Erythroblast (primary cell): ENCODE measurements around the gene NEAT1.

Source experiments
- GATA1 ChIP-seq: IDR thresholded peaks from 2 replicates; pipeline ENCODE4 v1.6.1; 2011; ENCODE audit warnings: low read depth, mild to moderate bottlenecking, control low read depth, low read length, moderate library complexity
- POLR2A ChIP-seq: IDR thresholded peaks from 2 replicates; pipeline ENCODE4 v1.6.1; 2011; ENCODE audit warnings: mild to moderate bottlenecking, low read length

DNA sequence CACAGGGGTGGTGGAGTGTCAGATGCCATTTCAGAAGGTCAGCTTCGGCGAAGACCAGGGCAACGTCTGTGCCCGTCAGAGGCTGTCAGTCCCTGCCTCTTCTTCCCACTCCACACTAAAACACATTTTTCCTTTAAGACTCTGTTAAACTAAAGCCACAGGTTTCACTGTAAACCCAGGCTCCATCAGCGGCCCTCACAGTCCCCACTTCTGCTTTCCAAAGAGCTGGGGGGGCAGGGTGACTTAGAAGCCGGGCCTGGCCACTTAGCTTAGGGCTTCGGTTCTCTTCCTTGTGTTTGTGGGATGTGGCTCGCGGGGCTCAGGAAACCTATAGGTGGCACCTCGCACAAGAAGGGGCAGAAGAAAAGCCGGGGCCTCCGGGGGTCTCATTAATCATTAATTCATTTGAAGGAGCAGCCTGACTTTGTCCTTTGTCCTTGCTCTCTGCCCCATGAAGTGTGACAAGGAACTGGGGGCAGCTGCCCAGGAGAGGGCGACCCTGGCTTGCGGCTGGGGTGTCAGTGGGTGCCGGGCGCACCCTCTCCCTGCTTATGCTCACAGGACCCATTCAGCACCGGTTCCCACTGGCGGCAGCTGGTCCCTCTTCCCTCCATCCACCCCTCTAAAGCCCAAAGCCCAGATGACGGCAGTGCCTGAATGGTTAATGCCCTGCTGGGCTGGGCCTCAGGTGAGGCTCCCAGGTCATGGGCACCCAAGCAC lies 44.2 kb upstream of the NEAT1 start:
- TF ChIP-seq POLR2A (no peak), GATA1 (no peak)
